Liver (tissue), 10 donors: ENCODE measurements around the gene RAB3B. TPM values are rescaled to one million over a fixed set of nuclear protein-coding genes. Genes with fewer than 3 reads are reported as not detected.

Experiments used
- DNase-seq: peaks from one replicate; pipeline ENCODE4 v3.0.0-alpha.2; 2017; ENCODE audit warnings: low spot score
- H3K27ac ChIP-seq, 2 donors: one replicate each; pipeline ENCODE4 v1.7.0; 2013; ENCODE audit warnings: inconsistent platforms in 2 of 2, low read length in 2 of 2, control low read depth in 1 of 2, low read depth in 1 of 2, mild to moderate bottlenecking in 1 of 2
- H3K27me3 ChIP-seq, 4 donors: one replicate each; pipeline versions ENCODE4 v1.6.1 to v1.7.0; 2013; ENCODE audit warnings: low read length in 3 of 4, inconsistent platforms in 1 of 4, mild to moderate bottlenecking in 1 of 4, moderate library complexity in 1 of 4; ENCODE audit not compliant: control insufficient read depth in 4 of 4, insufficient read depth in 4 of 4
- H3K36me3 ChIP-seq, 4 donors: one replicate each; pipeline versions ENCODE4 v1.6.1 to v1.7.0; 2013; ENCODE audit warnings: low read length in 3 of 4, mild to moderate bottlenecking in 3 of 4, low read depth in 1 of 4, moderate library complexity in 1 of 4; ENCODE audit not compliant: control insufficient read depth in 4 of 4, insufficient read depth in 3 of 4
- H3K4me1 ChIP-seq, 4 donors: one replicate each; pipeline versions ENCODE4 v1.6.1 to v1.7.0; 2013; ENCODE audit warnings: low read length in 3 of 4, mild to moderate bottlenecking in 3 of 4, moderate library complexity in 1 of 4; ENCODE audit not compliant: control insufficient read depth in 4 of 4, insufficient read depth in 4 of 4
- H3K4me3 ChIP-seq, 3 donors: one replicate each; pipeline versions ENCODE4 v1.6.1 to v1.7.0; 2013; ENCODE audit warnings: low read length in 3 of 3, control low read depth in 1 of 3, low read depth in 1 of 3, mild to moderate bottlenecking in 1 of 3
- H3K9ac ChIP-seq, 2 donors: one replicate each; pipeline ENCODE4 v1.7.0; 2013; ENCODE audit warnings: low read length in 2 of 2, mild to moderate bottlenecking in 2 of 2, moderate library complexity in 2 of 2, control low read depth in 1 of 2, low read depth in 1 of 2
- H3K9me3 ChIP-seq, 4 donors: one replicate each; pipeline versions ENCODE4 v1.6.1 to v1.7.0; 2013; ENCODE audit warnings: low read length in 3 of 4; ENCODE audit not compliant: control insufficient read depth in 4 of 4
- EGR1 ChIP-seq, 2 donors: IDR thresholded peaks; 2 replicates each; pipeline ENCODE4 v1.6.1; 2016 to 2018; ENCODE audit warnings: antibody characterized with exemption in 2 of 2, low read depth in 2 of 2
- HNF4A ChIP-seq, 2 donors: conservative IDR thresholded peaks; 2 replicates each; pipeline ENCODE4 v1.6.1; 2016; ENCODE audit warnings: antibody characterized with exemption in 2 of 2, mild to moderate bottlenecking in 2 of 2
- HNF4G ChIP-seq: IDR thresholded peaks from 2 replicates; pipeline ENCODE4 v1.6.1; 2016; ENCODE audit warnings: antibody characterized with exemption
- JUND ChIP-seq, 2 donors: IDR thresholded peaks; 2 replicates each; pipeline ENCODE4 v1.6.1; 2016; ENCODE audit warnings: antibody characterized with exemption in 2 of 2
- MAX ChIP-seq: IDR thresholded peaks from 2 replicates; pipeline ENCODE4 v1.6.1; 2016; ENCODE audit warnings: antibody characterized with exemption
- NR2F2 ChIP-seq: IDR thresholded peaks from 2 replicates; pipeline ENCODE4 v1.6.1; 2016; ENCODE audit warnings: antibody characterized with exemption
- RAD21 ChIP-seq, 2 donors: IDR thresholded peaks; 2 replicates each; pipeline ENCODE4 v1.6.1; 2016; ENCODE audit warnings: antibody characterized with exemption in 2 of 2, mild to moderate bottlenecking in 2 of 2
- REST ChIP-seq: IDR thresholded peaks from 2 replicates; pipeline ENCODE4 v1.6.1; 2016; ENCODE audit warnings: antibody characterized with exemption, mild to moderate bottlenecking
- RXRA ChIP-seq, 2 donors: IDR thresholded peaks; 2 replicates each; pipeline ENCODE4 v1.6.1; 2017 to 2018; ENCODE audit warnings: antibody characterized with exemption in 2 of 2, mild to moderate bottlenecking in 1 of 2
- TAF1 ChIP-seq: conservative IDR thresholded peaks from 2 replicates; pipeline ENCODE4 v1.6.1; 2016; ENCODE audit warnings: antibody characterized with exemption, mild to moderate bottlenecking
- ZBTB33 ChIP-seq: IDR thresholded peaks from 2 replicates; pipeline ENCODE4 v1.6.1; 2016; ENCODE audit warnings: antibody characterized with exemption
- WGBS: extraction: QIAGEN DNeasy Blood & Tissue Kit; methylation state at CpG from one replicate; pipeline ENCODE4 v1.1.7; 2013; 5-methylcytosine and 5-hydroxymethylcytosine counted together
- polyA plus RNA-seq, 2 donors: library from polyadenylated mRNA; stranded (reverse) in 1 of 2; unstranded in 1 of 2; fragments of 200-250 nt in 1 of 2; fragments of >200 nt in 1 of 2; fragmentation: Nextera tagmentation in 1 of 2; extraction: Ambion mirVana in 1 of 2; gene quantifications; one replicate each; pipeline versions ENCODE4 v1.2.1 to v1.2.3, GENCODE V29; 2013 to 2015
- small RNA-seq: library from RNA; depleted of rRNA; stranded (forward); fragments of <200 nt; gene quantifications from one replicate; pipeline ENCODE3, GENCODE V24; 2014
- total RNA-seq, 2 donors: library from RNA; depleted of rRNA; stranded (reverse); fragments of >200 nt; gene quantifications; one replicate each; pipeline ENCODE4 v1.2.3, GENCODE V29; 2014
- donor health status: healthy.
- donor health status: healthy.
- donor health status: healthy.
- donor health status: healthy.
- donor health status: healthy.

RAB3B gene
- total and polyA plus RNA-seq, 4 donors, result 0.17 to 5.4 (median 0.32) TPM

- H3K4me1 ChIP-seq, result peaks cover 0 to 3% (median 0%) of the 10 kb centered on the region in 4 donors
- TF ChIP-seq JUND (IDR thresholded peaks at IDR 0.05) (no peak), HNF4G (no peak), RXRA (IDR thresholded peaks at IDR 0.05) (no peak), RAD21 (IDR thresholded peaks at IDR 0.05) (no peak), HNF4A (conservative IDR thresholded peaks at IDR 0.05) (no peak), EGR1 (IDR thresholded peaks at IDR 0.05; ENCODE audit: low read depth in 2 of 2) (no peak)
- H3K9me3 ChIP-seq, result no peaks in the 10 kb centered on the region
- H3K36me3 ChIP-seq, result peaks cover 0 to 3% (median 0%) of the 10 kb centered on the region in 4 donors
- H3K27ac ChIP-seq, result no peak overlapping the region
- H3K4me3 ChIP-seq, result no peak overlapping the region
- H3K27me3 ChIP-seq, result no peaks in the 10 kb centered on the region
- no peak for DNase-seq
- WGBS, result 95% methylated on average over 2 of the region's 2 CpGs
- H3K9ac ChIP-seq, result no peak overlapping the region
Measured at GRCh38 chr1:51859333-51859732, 131.2 kb downstream of the RAB3B start.

- no peaks in the 10 kb centered on the region for H3K9me3 ChIP-seq
- no peaks in the 10 kb centered on the region for H3K27me3 ChIP-seq
- TF ChIP-seq REST (no peak), EGR1 (IDR thresholded peaks at IDR 0.05; ENCODE audit: low read depth in 2 of 2) (no peak), RAD21 (IDR thresholded peaks at IDR 0.05) (no peak), HNF4G (no peak), MAX (no peak), ZBTB33 (no peak), TAF1 (no peak), NR2F2 (no peak)
- no peak overlapping the region for H3K27ac ChIP-seq
- H3K4me1 ChIP-seq, result peaks cover 0 to 3% (median 0%) of the 10 kb centered on the region in 4 donors
- no peak overlapping the region for H3K4me3 ChIP-seq
- peaks cover 0 to 4% (median 0%) of the 10 kb centered on the region in 4 donors for H3K36me3 ChIP-seq
- no peak for DNase-seq
- no peak overlapping the region for H3K9ac ChIP-seq
- WGBS, result 92% methylated on average over 1 of the region's 1 CpG
Measured at GRCh38 chr1:51858892-51859291, 131.6 kb downstream of the RAB3B start.

Small RNA genes lying within 50 kb of the gene (small RNA-seq; reads per million reads assigned to genes)
- gene RN7SL290P (not detected), gene RNA5SP48 (not detected)

Other genes starting within 250 kb of the RAB3B start
- 10 to 100 TPM; 61.7 to 88.7 TPM for gene NRDC, start 112.0 kb downstream of the RAB3B start, total RNA-seq
- gene NRDC, start 112.0 kb downstream of the RAB3B start, polyA plus RNA-seq, result 10 to 100 TPM; 42.8 to 82.5 TPM
- gene KTI12, start 43.1 kb upstream of the RAB3B start, total RNA-seq, result 1 to 10 TPM; 6.0 to 7.7 TPM
- gene KTI12, start 43.1 kb upstream of the RAB3B start, polyA plus RNA-seq, result 1 to 10 TPM; 4.1 to 5.5 TPM
- 10 to 100 TPM; 17.5 to 22.3 TPM for gene TXNDC12, start 64.5 kb upstream of the RAB3B start, total RNA-seq
- gene TXNDC12, start 64.5 kb upstream of the RAB3B start, polyA plus RNA-seq, result 10 to 100 TPM; 19.1 to 35.8 TPM
- gene BTF3L4, start 65.6 kb upstream of the RAB3B start, total RNA-seq, result 10 to 100 TPM; 17.2 to 19.7 TPM
- gene BTF3L4, start 65.6 kb upstream of the RAB3B start, polyA plus RNA-seq, result 10 to 100 TPM; 13.4 to 33.3 TPM
- 10 to 100 TPM in 1 of 2 donors, 1 to 10 TPM in 1; 9.9 to 20.9 TPM for gene ZFYVE9, start 151.4 kb upstream of the RAB3B start, total RNA-seq
- 1 to 10 TPM; 3.8 to 5.6 TPM for gene ZFYVE9, start 151.4 kb upstream of the RAB3B start, polyA plus RNA-seq